Measurements from ENCODE around the gene CHRNA1. TPM values are rescaled to one million over a fixed set of nuclear protein-coding genes. Genes with fewer than 3 reads are reported as not detected.

CHRNA1 gene
- total RNA-seq, 2 donors from 2014 or later = not detected

DNA sequence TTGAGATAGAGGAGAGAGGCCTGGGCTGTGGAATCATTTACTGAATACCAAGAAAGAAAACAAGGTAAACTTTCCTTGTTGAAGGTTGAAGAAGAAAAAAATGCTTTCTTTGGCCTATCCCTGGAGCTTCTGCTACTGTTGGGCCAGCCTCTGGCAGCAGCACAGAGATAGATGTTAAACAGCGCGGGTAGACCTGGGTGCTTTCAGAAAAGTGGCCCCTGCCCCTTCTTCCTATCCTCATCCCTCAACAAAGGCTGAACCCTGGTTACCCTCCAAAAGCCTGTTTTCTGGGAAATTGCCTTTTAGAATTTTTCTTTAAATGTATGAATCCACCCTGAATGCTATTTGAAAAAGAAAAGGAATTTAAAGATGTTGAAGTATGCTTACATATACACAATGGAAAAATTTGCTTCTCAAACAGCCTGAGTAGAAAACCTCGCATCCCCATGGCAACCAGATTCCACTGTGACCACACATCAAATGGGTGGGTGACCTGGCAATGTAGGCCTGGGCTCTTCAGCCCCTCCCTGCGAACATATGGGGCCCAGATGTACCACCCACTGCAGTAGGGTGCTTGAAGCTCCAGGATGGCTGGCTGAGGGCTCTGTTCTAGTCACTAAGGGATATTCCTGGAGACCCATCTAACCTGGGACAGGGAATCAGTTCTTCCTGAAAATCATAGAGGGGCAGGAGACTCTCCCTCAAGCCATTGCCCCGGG is 23.4 kb upstream of the CHRNA1 start:
- H3K4me1 ChIP-seq (ENCODE audit: control insufficient read depth, insufficient read depth, low read length) = peaks cover 13% of the 10 kb centered on the region
- no peaks in the 10 kb centered on the region for H3K27me3 ChIP-seq (ENCODE audit: control insufficient read depth, insufficient read depth, low read length, poor library complexity, severe bottlenecking)
- no peaks in the 10 kb centered on the region for H3K36me3 Mint-ChIP-seq (ENCODE audit: low read depth)
- H3K9me3 ChIP-seq (ENCODE audit: control insufficient read depth, low read length) = no peaks in the 10 kb centered on the region
- 40 to 64% methylated on average over 1 to 5 of the region's 5 CpGs for WGBS, 2 experiments (ENCODE audit: insufficient coverage in 1 of 2, insufficient read length in 1 of 2)
- H3K9me3 Mint-ChIP-seq = no peaks in the 10 kb centered on the region
- TF ChIP-seq, protein P1, sequence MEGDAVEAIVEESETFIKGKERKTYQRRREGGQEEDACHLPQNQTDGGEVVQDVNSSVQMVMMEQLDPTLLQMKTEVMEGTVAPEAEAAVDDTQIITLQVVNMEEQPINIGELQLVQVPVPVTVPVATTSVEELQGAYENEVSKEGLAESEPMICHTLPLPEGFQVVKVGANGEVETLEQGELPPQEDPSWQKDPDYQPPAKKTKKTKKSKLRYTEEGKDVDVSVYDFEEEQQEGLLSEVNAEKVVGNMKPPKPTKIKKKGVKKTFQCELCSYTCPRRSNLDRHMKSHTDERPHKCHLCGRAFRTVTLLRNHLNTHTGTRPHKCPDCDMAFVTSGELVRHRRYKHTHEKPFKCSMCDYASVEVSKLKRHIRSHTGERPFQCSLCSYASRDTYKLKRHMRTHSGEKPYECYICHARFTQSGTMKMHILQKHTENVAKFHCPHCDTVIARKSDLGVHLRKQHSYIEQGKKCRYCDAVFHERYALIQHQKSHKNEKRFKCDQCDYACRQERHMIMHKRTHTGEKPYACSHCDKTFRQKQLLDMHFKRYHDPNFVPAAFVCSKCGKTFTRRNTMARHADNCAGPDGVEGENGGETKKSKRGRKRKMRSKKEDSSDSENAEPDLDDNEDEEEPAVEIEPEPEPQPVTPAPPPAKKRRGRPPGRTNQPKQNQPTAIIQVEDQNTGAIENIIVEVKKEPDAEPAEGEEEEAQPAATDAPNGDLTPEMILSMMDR (conservative IDR thresholded peaks at IDR 0.05) = no peak
- no peaks in the 10 kb centered on the region for H3K36me3 ChIP-seq (ENCODE audit: control insufficient read depth, insufficient read depth, low read length)
- H3K4me3 ChIP-seq (ENCODE audit: low read length) = no peak overlapping the region
- H3K27me3 Mint-ChIP-seq (ENCODE audit: insufficient read depth) = no peaks in the 10 kb centered on the region
- H3K27ac Mint-ChIP-seq = no peak overlapping the region
- peak overlapping the region; percentile 69 for H3K27ac ChIP-seq (ENCODE audit: low read depth, low read length)
- H3K9ac ChIP-seq (ENCODE audit: extremely low read depth, low read length, poor library complexity, severe bottlenecking) = no peak overlapping the region
- peaks cover 26% of the 10 kb centered on the region for H3K4me1 Mint-ChIP-seq
- peak; percentile 79 for DNase-seq
- H3K4me3 Mint-ChIP-seq = no peak overlapping the region

DNA sequence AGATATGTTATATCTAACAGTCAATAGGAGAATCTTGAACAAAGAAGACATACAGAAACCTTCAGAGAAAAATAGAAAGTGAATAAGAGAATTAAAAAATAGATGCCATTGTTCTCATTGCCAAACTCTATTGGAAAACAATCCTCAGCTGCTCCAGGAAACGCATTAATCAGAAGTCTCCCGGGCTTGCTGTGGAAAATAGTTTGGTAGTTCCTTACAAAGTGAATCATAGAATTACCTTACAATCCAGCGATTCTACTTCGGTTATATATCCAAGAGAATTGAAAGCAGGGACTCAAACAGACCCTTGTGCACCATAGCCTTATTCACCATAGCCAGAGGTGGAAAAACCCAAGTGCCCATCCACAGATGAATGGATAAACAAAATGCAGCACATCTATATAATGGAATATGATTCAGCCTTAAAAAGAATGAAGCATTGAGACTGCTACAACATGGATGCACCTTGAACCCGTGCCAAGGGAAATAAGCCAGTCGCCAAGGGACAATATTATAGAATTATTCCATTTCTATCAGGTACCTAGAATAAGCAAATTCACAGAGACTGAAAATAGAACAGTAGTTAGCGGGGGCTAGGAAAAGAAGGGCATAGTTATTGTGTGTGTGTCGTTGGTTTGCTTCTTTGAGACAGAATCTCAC is 21.9 kb upstream of the CHRNA1 start:
- H3K9ac ChIP-seq (ENCODE audit: extremely low read depth, low read length, poor library complexity, severe bottlenecking) = no peak overlapping the region
- Mint-ChIP-seq H3K27me3 (ENCODE audit: insufficient read depth) (no peaks in the 10 kb centered on the region), H3K9me3 (no peaks in the 10 kb centered on the region), H3K4me3 (no peak overlapping the region), H3K36me3 (ENCODE audit: low read depth) (no peaks in the 10 kb centered on the region), H3K27ac (no peak overlapping the region), H3K4me1 (peaks cover 15% of the 10 kb centered on the region)
- 94 to 100% methylated on average over 2 to 8 of the region's 8 CpGs for WGBS, 2 experiments (ENCODE audit: insufficient coverage in 1 of 2, insufficient read length in 1 of 2)
- no peaks in the 10 kb centered on the region for H3K27me3 ChIP-seq (ENCODE audit: control insufficient read depth, insufficient read depth, low read length, poor library complexity, severe bottlenecking)
- no peak overlapping the region for H3K27ac ChIP-seq (ENCODE audit: low read depth, low read length)
- H3K4me3 ChIP-seq (ENCODE audit: low read length) = no peak overlapping the region
- H3K9me3 ChIP-seq (ENCODE audit: control insufficient read depth, low read length) = no peaks in the 10 kb centered on the region
- peak; percentile 5 for DNase-seq
- H3K36me3 ChIP-seq (ENCODE audit: control insufficient read depth, insufficient read depth, low read length) = no peaks in the 10 kb centered on the region
- TF ChIP-seq, protein P1 (conservative IDR thresholded peaks at IDR 0.05) = no peak
- H3K4me1 ChIP-seq (ENCODE audit: control insufficient read depth, insufficient read depth, low read length) = no peaks in the 10 kb centered on the region

DNA sequence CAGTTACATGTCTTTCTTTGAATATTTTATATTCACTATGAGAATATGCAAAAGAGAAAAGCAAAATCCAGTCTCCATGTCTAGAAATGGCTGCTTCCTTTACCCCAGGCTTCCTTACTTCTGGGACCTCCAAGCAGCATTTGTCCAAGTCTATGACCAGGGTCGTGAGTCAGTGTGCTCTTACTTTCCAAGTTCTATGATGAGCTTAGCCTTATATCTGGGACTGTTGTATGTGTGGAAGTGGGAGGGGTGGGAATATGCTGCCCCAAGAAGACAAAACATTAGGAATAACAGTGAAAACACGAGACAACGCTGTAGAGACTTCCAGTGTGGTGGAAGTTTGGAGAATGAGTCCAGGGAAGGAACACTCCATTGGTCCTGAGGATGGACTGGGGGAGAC is 21.2 kb upstream of the CHRNA1 start:
- Histone ChIP-seq H3K9me3 (ENCODE audit: control insufficient read depth, low read length) (no peaks in the 10 kb centered on the region), H3K27ac (ENCODE audit: low read depth, low read length) (no peak overlapping the region), H3K4me1 (ENCODE audit: control insufficient read depth, insufficient read depth, low read length) (no peaks in the 10 kb centered on the region), H3K36me3 (ENCODE audit: control insufficient read depth, insufficient read depth, low read length) (no peaks in the 10 kb centered on the region), H3K27me3 (ENCODE audit: control insufficient read depth, insufficient read depth, low read length, poor library complexity, severe bottlenecking) (no peaks in the 10 kb centered on the region), H3K9ac (ENCODE audit: extremely low read depth, low read length, poor library complexity, severe bottlenecking) (no peak overlapping the region), H3K4me3 (ENCODE audit: low read length) (no peak overlapping the region)
- Mint-ChIP-seq H3K9me3 (no peaks in the 10 kb centered on the region), H3K4me3 (no peak overlapping the region), H3K27ac (no peak overlapping the region), H3K27me3 (ENCODE audit: insufficient read depth) (no peaks in the 10 kb centered on the region), H3K4me1 (peaks cover 7% of the 10 kb centered on the region), H3K36me3 (ENCODE audit: low read depth) (no peaks in the 10 kb centered on the region)
- peak; percentile 3 for DNase-seq
- 92 to 100% methylated on average over 2 to 3 of the region's 3 CpGs for WGBS, 2 experiments (ENCODE audit: insufficient coverage in 1 of 2, insufficient read length in 1 of 2)
- TF ChIP-seq, protein P1 (conservative IDR thresholded peaks at IDR 0.05) = no peak
